ENCODE measurements around the gene CCDC30. TPM values are rescaled to one million over a fixed set of nuclear protein-coding genes. Genes with fewer than 3 reads are reported as not detected.

Gene CCDC30
- total and polyA plus RNA-seq, 7 donors, result 0.69 to 3.9 (median 3.3) TPM

- H3K4me1 ChIP-seq, result peaks cover 0 to 36% (median 33%) of the 10 kb centered on the region in 4 donors
- no peak overlapping the region for H3K27ac ChIP-seq
- H3K27me3 ChIP-seq, result no peaks in the 10 kb centered on the region
- intact Hi-C loops (cut with DNase I), result loop anchor here (5.0 kb wide), 1 partner anchor 41 kb away; the partner anchor contains the start of gene RIMKLA
- WGBS, 2 donors, result 90 to 96% methylated on average over 3 of the region's 3 CpGs
- H3K9me3 ChIP-seq, result no peaks in the 10 kb centered on the region
- H3K36me3 ChIP-seq, result no peaks in the 10 kb centered on the region
- DNase-seq, result no peak
- TF ChIP-seq CTCF (IDR thresholded peaks at IDR 0.05) (no peak), POLR2A (IDR thresholded peaks at IDR 0.05) (no peak), POLR2AphosphoS5 (IDR thresholded peaks at IDR 0.05) (no peak), EP300 (IDR thresholded peaks at IDR 0.05) (no peak)
- H3K4me3 ChIP-seq, result no peak overlapping the region
These were observed 39.4 kb upstream of the CCDC30 start for GRCh38 chr1:42423681-42424080.

GRCh38 chr1:42424201-42424600 lies 38.9 kb upstream of the CCDC30 start:
- no peaks in the 10 kb centered on the region for H3K36me3 ChIP-seq
- TF ChIP-seq CTCF (IDR thresholded peaks at IDR 0.05) (no peak), POLR2A (IDR thresholded peaks at IDR 0.05) (no peak), EP300 (IDR thresholded peaks at IDR 0.05) (no peak), POLR2AphosphoS5 (IDR thresholded peaks at IDR 0.05) (no peak)
- H3K27ac ChIP-seq, result no peak overlapping the region
- H3K4me1 ChIP-seq, result peaks cover 0 to 31% (median 28%) of the 10 kb centered on the region in 4 donors
- no peak for DNase-seq
- H3K27me3 ChIP-seq, result no peaks in the 10 kb centered on the region
- no peaks in the 10 kb centered on the region for H3K9me3 ChIP-seq
- H3K4me3 ChIP-seq, result no peak overlapping the region
- intact Hi-C loops (cut with DNase I), result loop anchor here (5.0 kb wide), 1 partner anchor 42 kb away; the partner anchor contains the start of gene RIMKLA
- 94 to 96% methylated on average over 4 of the region's 4 CpGs for WGBS, 2 donors

GRCh38 chr1:42427240-42427639 lies 35.8 kb upstream of the CCDC30 start:
- H3K27me3 ChIP-seq, result no peaks in the 10 kb centered on the region
- no peak overlapping the region for H3K4me3 ChIP-seq
- 88 to 90% methylated on average over 4 of the region's 4 CpGs for whole genome bisulfite sequencing, 2 donors

DNA sequence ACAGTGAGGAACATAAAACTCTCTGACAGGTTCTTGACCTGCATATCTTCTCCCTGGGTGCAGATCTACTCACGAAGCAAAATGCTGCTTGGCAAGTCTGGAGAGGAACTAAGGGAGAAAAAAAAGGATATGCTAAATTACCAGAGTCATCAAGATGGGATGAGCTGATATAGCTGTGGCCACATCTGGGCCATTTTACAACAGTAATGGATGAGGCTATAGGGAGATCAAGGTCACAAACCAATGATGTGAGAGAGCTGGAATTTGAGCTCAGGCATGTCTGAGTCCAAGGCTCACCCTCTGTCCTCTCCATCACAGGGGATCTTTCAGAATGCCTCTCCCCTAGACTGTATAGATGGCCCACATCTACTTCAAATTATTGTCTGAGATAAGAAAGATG lies 33.5 kb upstream of the CCDC30 start:
- 36 to 66% methylated on average over 1 of the region's 1 CpG for WGBS, 2 donors
- Histone ChIP-seq H3K27ac (no peak overlapping the region), H3K36me3 (no peaks in the 10 kb centered on the region), H3K27me3 (no peaks in the 10 kb centered on the region), H3K9me3 (no peaks in the 10 kb centered on the region), H3K4me1 (no peaks in the 10 kb centered on the region), H3K4me3 (no peak overlapping the region)
- TF ChIP-seq EP300 (IDR thresholded peaks at IDR 0.05) (no peak), POLR2A (IDR thresholded peaks at IDR 0.05) (no peak), CTCF (IDR thresholded peaks at IDR 0.05) (no peak), POLR2AphosphoS5 (IDR thresholded peaks at IDR 0.05) (no peak)
- no peak for DNase-seq
- intact Hi-C loops (cut with DNase I), result no loop called here

More at GRCh38 chr1:42427240-42427639, 35.8 kb upstream of the CCDC30 start:
- no peak overlapping the region for H3K27ac ChIP-seq
- H3K9me3 ChIP-seq, result no peaks in the 10 kb centered on the region
- peaks cover 0 to under 1% (median 0%) of the 10 kb centered on the region in 4 donors for H3K4me1 ChIP-seq
- TF ChIP-seq CTCF (IDR thresholded peaks at IDR 0.05) (no peak), EP300 (IDR thresholded peaks at IDR 0.05) (no peak)
- intact Hi-C loops (cut with DNase I), result no loop called here
- DNase-seq, result no peak
- no peaks in the 10 kb centered on the region for H3K36me3 ChIP-seq

Measured in sigmoid colon (tissue), 7 donors.